Muscle of leg (tissue), 16 donors: ENCODE measurements around the gene GNAT3. TPM values are rescaled to one million over a fixed set of nuclear protein-coding genes. Genes with fewer than 3 reads are reported as not detected.

Experiments
- DNase-seq: peaks from one replicate; pipeline ENCODE4 v3.0.0; 2013
- H3K27ac ChIP-seq: one replicate; pipeline ENCODE4 v1.5.1; 2013; ENCODE audit warnings: mild to moderate bottlenecking, low read length, control low read depth
- H3K27me3 ChIP-seq: one replicate; pipeline ENCODE4 v1.6.1; 2013; ENCODE audit warnings: low read length; ENCODE audit not compliant: control insufficient read depth, insufficient read depth
- H3K36me3 ChIP-seq: one replicate; pipeline ENCODE4 v1.6.1; 2013; ENCODE audit warnings: low read length; ENCODE audit not compliant: control insufficient read depth, insufficient read depth
- H3K4me1 ChIP-seq: one replicate; pipeline ENCODE4 v1.6.1; 2013; ENCODE audit warnings: low read length; ENCODE audit not compliant: control insufficient read depth, insufficient read depth
- H3K4me3 ChIP-seq: one replicate; pipeline ENCODE4 v1.5.1; 2013; ENCODE audit warnings: low read length, control low read depth
- H3K9me3 ChIP-seq: replicated peaks from 2 replicates; pipeline ENCODE4 v1.6.1; 2013; ENCODE audit warnings: low read depth, low read length; ENCODE audit not compliant: control insufficient read depth
- WGBS: methylation state at CpG from one replicate; pipeline ENCODE4 v1.1.5; 2013; ENCODE audit warnings: missing lambda C conversion rate; ENCODE audit not compliant: insufficient coverage; 5-methylcytosine and 5-hydroxymethylcytosine counted together
- long read RNA-seq, 11 donors: transcript quantifications; one replicate each; lab custom pipeline, GENCODE V29; 2026
- polyA plus RNA-seq, 8 donors: library from polyadenylated mRNA; unstranded; fragments of 120-200 nt; gene quantifications; one replicate each; pipeline versions ENCODE4 v1.2.1 to v1.2.3, GENCODE V29; 2013; ENCODE audit warnings: inconsistent platforms in 1 of 8, low replicate concordance in 1 of 8; ENCODE audit not compliant: insufficient read length in 8 of 8, insufficient read depth in 1 of 8
- total RNA-seq: library from RNA; stranded (reverse); fragments of 120-200 nt; gene quantifications from one replicate; pipeline ENCODE4 v1.2.4, GENCODE V29; 2013

The GNAT3 gene
- not detected for total RNA-seq
- under 1 TPM in 7 of 8 donors, not detected in 1; 0.10 to 0.27 (median 0.13) TPM for polyA plus RNA-seq
- long read RNA-seq, donor 1, result 0 reads
- long read RNA-seq, donor 2, partial matches to known transcripts, result 31 of 37 reads
- long read RNA-seq, donor 2, other reads (novel, unspliced or antisense), result 6 of 37 reads
- long read RNA-seq, donor 3, partial matches to known transcripts, result 435 of 473 reads
- long read RNA-seq, donor 3, other reads (novel, unspliced or antisense), result 38 of 473 reads
- long read RNA-seq, donor 4, partial matches to known transcripts, result 100 of 109 reads
- long read RNA-seq, donor 4, other reads (novel, unspliced or antisense), result 9 of 109 reads
- long read RNA-seq, donor 5, partial matches to known transcripts, result 509 of 537 reads
- long read RNA-seq, donor 5, other reads (novel, unspliced or antisense), result 28 of 537 reads
- long read RNA-seq, donor 6, result 0 reads
- long read RNA-seq, donor 7, result 0 reads
- long read RNA-seq, donor 8, partial matches to known transcripts, result 118 of 140 reads
- long read RNA-seq, donor 8, other reads (novel, unspliced or antisense), result 22 of 140 reads
- long read RNA-seq, donor 9, partial matches to known transcripts, result 399 of 399 reads
- long read RNA-seq, donor 9, other reads (novel, unspliced or antisense), result 0 of 399 reads
- long read RNA-seq, donor 10, partial matches to known transcripts, result 367 of 386 reads
- long read RNA-seq, donor 10, other reads (novel, unspliced or antisense), result 19 of 386 reads
- long read RNA-seq, donor 11, result 0 reads

GRCh38 chr7:80511964-80512363, at the start of gene GNAT3:
Gene GNAT3, minus strand, starts transcription at chr7:80512064. Its CDS starts 138 bp downstream, at chr7:80511926.
- Histone ChIP-seq H3K27me3 (no peaks in the 10 kb centered on the region), H3K9me3 (no peaks in the 10 kb centered on the region), H3K4me3 (no peak within 1 kb of the TSS), H3K4me1 (no peaks in the 10 kb centered on the region), H3K27ac (no peak within 1 kb of the TSS), H3K36me3 (no peaks in the 10 kb centered on the region)
- no CpG with 5 or more reads among the region's 3 CpGs for WGBS
- DNase-seq, result no peak

GRCh38 chr7:80558116-80558515, 46.3 kb upstream of the GNAT3 start:
- Histone ChIP-seq H3K36me3 (no peaks in the 10 kb centered on the region), H3K4me3 (no peak overlapping the region), H3K4me1 (no peaks in the 10 kb centered on the region), H3K9me3 (peaks cover 9% of the 10 kb centered on the region), H3K27ac (no peak overlapping the region), H3K27me3 (no peaks in the 10 kb centered on the region)
- DNase-seq, result no peak
- no CpG with 5 or more reads among the region's 3 CpGs for WGBS

GRCh38 chr7:80552031-80552694, 40.3 kb upstream of the GNAT3 start:
- no peak overlapping the region for H3K4me3 ChIP-seq
- no peak overlapping the region for H3K27ac ChIP-seq
- no peaks in the 10 kb centered on the region for H3K36me3 ChIP-seq
- H3K27me3 ChIP-seq, result no peaks in the 10 kb centered on the region
- DNase-seq, result no peak
- WGBS, result no CpG with 5 or more reads among the region's 1 CpG
- no peaks in the 10 kb centered on the region for H3K4me1 ChIP-seq
- H3K9me3 ChIP-seq, result no peaks in the 10 kb centered on the region

- no peak overlapping the region for H3K4me3 ChIP-seq
- DNase-seq, result no peak
- H3K27ac ChIP-seq, result no peak overlapping the region
- no peaks in the 10 kb centered on the region for H3K4me1 ChIP-seq
- H3K36me3 ChIP-seq, result no peaks in the 10 kb centered on the region
- H3K9me3 ChIP-seq, result peaks cover 2% of the 10 kb centered on the region
- WGBS, result no CpG with 5 or more reads among the region's 2 CpGs
- no peaks in the 10 kb centered on the region for H3K27me3 ChIP-seq
These were observed 38.1 kb upstream of the GNAT3 start for GRCh38 chr7:80550005-80550404.

- Histone ChIP-seq H3K4me3 (no peak overlapping the region), H3K4me1 (no peaks in the 10 kb centered on the region), H3K9me3 (peaks cover 5% of the 10 kb centered on the region), H3K27me3 (no peaks in the 10 kb centered on the region), H3K36me3 (no peaks in the 10 kb centered on the region), H3K27ac (no peak overlapping the region)
- peak; percentile 29 for DNase-seq
These were observed 37.1 kb upstream of the GNAT3 start for GRCh38 chr7:80548840-80549530.

- no CpG with 5 or more reads among the region's 1 CpG for WGBS
- no peaks in the 10 kb centered on the region for H3K27me3 ChIP-seq
- H3K27ac ChIP-seq, result peak overlapping the region; percentile 29
- H3K36me3 ChIP-seq, result no peaks in the 10 kb centered on the region
- no peak overlapping the region for H3K4me3 ChIP-seq
- peaks cover 3% of the 10 kb centered on the region for H3K4me1 ChIP-seq
- peak; percentile 91 for DNase-seq
- H3K9me3 ChIP-seq, result peaks cover 7% of the 10 kb centered on the region
These were observed 30.5 kb upstream of the GNAT3 start for GRCh38 chr7:80542398-80542797.

- no CpG with 5 or more reads among the region's 3 CpGs for WGBS
- peaks cover 7% of the 10 kb centered on the region for H3K4me1 ChIP-seq
- no peak overlapping the region for H3K4me3 ChIP-seq
- no peaks in the 10 kb centered on the region for H3K36me3 ChIP-seq
- peak; percentile 45 for DNase-seq
- H3K27ac ChIP-seq, result no peak overlapping the region
- no peaks in the 10 kb centered on the region for H3K27me3 ChIP-seq
- peaks cover 5% of the 10 kb centered on the region for H3K9me3 ChIP-seq
These were observed 29.0 kb upstream of the GNAT3 start for GRCh38 chr7:80540836-80541235.

GRCh38 chr7:80537091-80537490, 25.2 kb upstream of the GNAT3 start:
- Histone ChIP-seq H3K27me3 (no peaks in the 10 kb centered on the region), H3K27ac (no peak overlapping the region), H3K9me3 (peaks cover 2% of the 10 kb centered on the region), H3K36me3 (no peaks in the 10 kb centered on the region), H3K4me1 (peaks cover 3% of the 10 kb centered on the region), H3K4me3 (no peak overlapping the region)
- 100% methylated on average over 1 of the region's 2 CpGs for WGBS
- no peak for DNase-seq

- peaks cover 2% of the 10 kb centered on the region for H3K9me3 ChIP-seq
- no peak overlapping the region for H3K27ac ChIP-seq
- no peaks in the 10 kb centered on the region for H3K36me3 ChIP-seq
- H3K4me3 ChIP-seq, result no peak overlapping the region
- peak; percentile 36 for DNase-seq
- H3K4me1 ChIP-seq, result peaks cover 3% of the 10 kb centered on the region
- no CpG with 5 or more reads among the region's 2 CpGs for WGBS
- no peaks in the 10 kb centered on the region for H3K27me3 ChIP-seq
These were observed 24.6 kb upstream of the GNAT3 start for GRCh38 chr7:80536426-80536825.
